ENCODE results near the gene P2RY11.

Gene P2RY11

DNA sequence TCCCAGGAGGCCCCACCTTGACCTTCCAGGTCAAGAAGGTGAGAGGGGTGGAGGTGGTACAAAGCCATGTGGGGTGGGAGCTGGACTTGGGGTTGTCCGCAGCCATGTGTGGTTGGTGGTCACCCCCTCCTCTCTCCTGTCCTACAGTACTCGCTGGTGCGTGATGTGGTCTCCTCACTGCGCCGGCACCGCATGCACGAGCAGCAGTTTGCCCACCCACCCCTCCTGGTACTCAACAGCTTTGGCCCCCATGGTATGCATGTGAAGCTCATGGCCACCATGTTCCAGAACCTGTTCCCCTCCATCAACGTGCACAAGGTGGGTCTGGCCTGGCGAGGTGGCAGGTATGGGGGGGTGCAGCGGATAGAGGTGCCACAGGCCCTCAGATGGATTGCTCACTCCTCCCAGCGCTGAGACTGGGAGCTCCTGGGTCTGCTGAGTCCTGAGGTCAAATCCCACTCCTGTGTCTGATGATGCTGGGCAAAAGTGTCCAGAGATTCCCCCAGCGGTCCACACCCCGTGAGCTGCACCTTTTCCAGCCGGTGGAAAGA is 3.6 kb upstream of the P2RY11 start:
- TF ChIP-seq ZNF565 (CRISPR knock-in tag; conservative IDR thresholded peaks at IDR 0.05; ENCODE audit: low read depth) (no peak), SNAI2 (CRISPR knock-in tag; IDR thresholded peaks at IDR 0.05) (no peak), TOX (CRISPR knock-in tag; IDR thresholded peaks at IDR 0.05; ENCODE audit: borderline replicate concordance) (no peak), ESRRG (CRISPR knock-in tag; IDR thresholded peaks at IDR 0.05) (no peak), ZFP30 (CRISPR knock-in tag; IDR thresholded peaks at IDR 0.05) (no peak), ZFP3 (CRISPR knock-in tag; IDR thresholded peaks at IDR 0.05) (no peak), GLIS3 (CRISPR knock-in tag; IDR thresholded peaks at IDR 0.05) (no peak), CREB5 (CRISPR knock-in tag; IDR thresholded peaks at IDR 0.05; ENCODE audit: low read depth) (no peak), OSR1 (CRISPR knock-in tag; IDR thresholded peaks at IDR 0.05) (no peak), PPARA (CRISPR knock-in tag; IDR thresholded peaks at IDR 0.05; ENCODE audit: borderline replicate concordance) (no peak), ISL1 (CRISPR knock-in tag; IDR thresholded peaks at IDR 0.05) (no peak)
- TF ChIP-seq, protein P1, sequence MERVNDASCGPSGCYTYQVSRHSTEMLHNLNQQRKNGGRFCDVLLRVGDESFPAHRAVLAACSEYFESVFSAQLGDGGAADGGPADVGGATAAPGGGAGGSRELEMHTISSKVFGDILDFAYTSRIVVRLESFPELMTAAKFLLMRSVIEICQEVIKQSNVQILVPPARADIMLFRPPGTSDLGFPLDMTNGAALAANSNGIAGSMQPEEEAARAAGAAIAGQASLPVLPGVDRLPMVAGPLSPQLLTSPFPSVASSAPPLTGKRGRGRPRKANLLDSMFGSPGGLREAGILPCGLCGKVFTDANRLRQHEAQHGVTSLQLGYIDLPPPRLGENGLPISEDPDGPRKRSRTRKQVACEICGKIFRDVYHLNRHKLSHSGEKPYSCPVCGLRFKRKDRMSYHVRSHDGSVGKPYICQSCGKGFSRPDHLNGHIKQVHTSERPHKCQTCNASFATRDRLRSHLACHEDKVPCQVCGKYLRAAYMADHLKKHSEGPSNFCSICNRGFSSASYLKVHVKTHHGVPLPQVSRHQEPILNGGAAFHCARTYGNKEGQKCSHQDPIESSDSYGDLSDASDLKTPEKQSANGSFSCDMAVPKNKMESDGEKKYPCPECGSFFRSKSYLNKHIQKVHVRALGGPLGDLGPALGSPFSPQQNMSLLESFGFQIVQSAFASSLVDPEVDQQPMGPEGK (CRISPR knock-in tag; IDR thresholded peaks at IDR 0.05; ENCODE audit: borderline replicate concordance) = no peak
- no peak for ATAC-seq

DNA sequence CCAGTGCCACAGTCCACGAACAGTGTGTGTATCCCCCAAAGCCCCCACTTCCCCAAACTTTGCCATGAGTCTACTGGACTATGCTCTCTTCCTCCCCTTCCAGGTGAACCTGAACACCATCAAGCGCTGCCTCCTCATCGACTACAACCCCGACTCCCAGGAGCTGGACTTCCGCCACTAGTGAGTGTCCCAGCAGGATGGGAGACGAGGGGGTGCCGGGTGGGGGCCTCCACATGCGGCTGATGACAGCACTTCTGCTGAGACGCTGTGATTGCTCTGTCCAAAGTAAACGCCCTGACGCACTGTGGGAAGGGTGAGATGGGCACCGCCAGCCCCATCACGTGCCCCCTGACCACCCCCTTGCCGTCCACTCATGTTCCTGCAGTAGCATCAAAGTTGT is 2.0 kb upstream of the P2RY11 start:
- ATAC-seq = no peak
- TF ChIP-seq TSHZ2 (CRISPR knock-in tag; IDR thresholded peaks at IDR 0.05) = no peak
- TF ChIP-seq GLIS3 (CRISPR knock-in tag; IDR thresholded peaks at IDR 0.05) = no peak
- no peak for TF ChIP-seq ZNF8 (CRISPR knock-in tag; IDR thresholded peaks at IDR 0.05)
- no peak for TF ChIP-seq OSR1 (CRISPR knock-in tag; IDR thresholded peaks at IDR 0.05)
- no peak for TF ChIP-seq CSRNP3 (CRISPR knock-in tag; IDR thresholded peaks at IDR 0.05)
- no peak for TF ChIP-seq CREB5 (CRISPR knock-in tag; IDR thresholded peaks at IDR 0.05; ENCODE audit: low read depth)
- TF ChIP-seq BACH2 (CRISPR knock-in tag; IDR thresholded peaks at IDR 0.05; ENCODE audit: borderline replicate concordance) = no peak
- TF ChIP-seq, protein P1 (CRISPR knock-in tag; IDR thresholded peaks at IDR 0.05; ENCODE audit: borderline replicate concordance) = no peak
- no peak for TF ChIP-seq ZNF565 (CRISPR knock-in tag; conservative IDR thresholded peaks at IDR 0.05; ENCODE audit: low read depth)
- no peak for TF ChIP-seq TCF4 (CRISPR knock-in tag; IDR thresholded peaks at IDR 0.05; ENCODE audit: borderline replicate concordance)
- no peak for TF ChIP-seq ARNTL (CRISPR knock-in tag; IDR thresholded peaks at IDR 0.05; ENCODE audit: borderline replicate concordance, low read depth)
- TF ChIP-seq ZNF70 (CRISPR knock-in tag; IDR thresholded peaks at IDR 0.05) = no peak
- no peak for TF ChIP-seq ISL1 (CRISPR knock-in tag; IDR thresholded peaks at IDR 0.05)
